ENCODE measurements around the gene C3orf49. TPM values are rescaled to one million over a fixed set of nuclear protein-coding genes. Genes with fewer than 3 reads are reported as not detected.

The C3orf49 gene
- total and polyA plus RNA-seq, 2 of the 13 experiments (the other 11 are each of a cell fraction or from before 2014, with no cell fraction given), result not detected

DNA sequence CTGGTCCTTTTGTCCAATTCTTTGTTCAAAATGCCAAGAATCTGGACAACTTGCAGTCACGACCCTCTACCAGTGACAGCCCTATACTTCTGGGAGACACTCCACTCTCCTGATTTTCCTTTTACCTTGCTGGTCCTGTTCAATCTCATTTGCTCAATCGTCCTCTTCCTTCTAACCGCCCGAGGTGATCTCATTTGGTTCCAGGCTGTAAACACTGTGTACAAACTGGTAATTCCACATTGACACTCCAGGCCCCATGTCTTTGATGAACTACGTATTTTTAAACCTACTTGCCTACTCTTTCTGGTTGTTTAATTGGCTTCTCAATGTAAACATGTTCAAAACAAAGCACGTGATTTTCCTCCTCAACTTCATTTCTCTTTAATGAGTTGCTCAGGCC lies 23.7 kb upstream of the C3orf49 start:
- Histone ChIP-seq H3K4me3 (replicated peaks in 1 of 3; ENCODE audit: insufficient read depth in 1 of 3, low read depth in 2 of 3, low read length in 3 of 3) (no peak overlapping the region), H3K27me3 (ENCODE audit: control insufficient read depth in 1 of 2, insufficient read depth in 2 of 2, low read length in 2 of 2) (no peaks in the 10 kb centered on the region; a peak in 1 of 5 replicates), H4K20me1 (ENCODE audit: insufficient read depth, low read length) (no peaks in the 10 kb centered on the region), H3K9ac (ENCODE audit: insufficient read depth, low read depth, low read length) (no peak overlapping the region), H3K4me2 (ENCODE audit: low read depth, low read length) (0 out of 2 replicates have a peak overlapping the region, but pooled peaks have one; percentile 11), H2AFZ (ENCODE audit: low read length) (no peak overlapping the region), H3K9me3 (ENCODE audit: low read length) (no peaks in the 10 kb centered on the region), H3K27ac (ENCODE audit: extremely low read length, insufficient read depth, low read length) (no peak overlapping the region), H3K79me2 (ENCODE audit: insufficient read depth, low read length) (no peaks in the 10 kb centered on the region), H3K36me3 (replicated peaks in 1 of 2; ENCODE audit: control insufficient read depth in 1 of 2, insufficient read depth in 2 of 2, low read length in 2 of 2) (no peaks in the 10 kb centered on the region), H3K4me1 (ENCODE audit: insufficient read depth, low read length) (0 out of 2 replicates have a peak, but pooled peaks cover 7% of the 10 kb centered on the region)
- TF ChIP-seq MNT (IDR thresholded peaks at IDR 0.05) (0 out of 2 replicates have a peak, but pooled peaks have one; percentile 29), MTF2 (CRISPR knock-in tag; IDR thresholded peaks at IDR 0.05; ENCODE audit: borderline replicate concordance) (no peak)
- DNase-seq (ENCODE audit: low spot score) (no peak), ATAC-seq (no peak), FAIRE-seq (no peak)
- BruUV-seq (replicated peaks), result no TSS peak
- 36% methylated on average over 6 of the region's 6 CpGs for WGBS (ENCODE audit: low lambda C conversion rate)
- in situ Hi-C loops (cut with HindIII; ENCODE audit: extremely low pct_ligation_motif_present, low pct_unique_long_range_greater_than_20kb) (no loop called here), intact Hi-C loops (cut with micrococcal nuclease; ENCODE audit: unreplicated experiment) (no loop called here)
- CTCF ChIA-PET (ENCODE audit: low intra/inter-chr PET ratio, low total read pairs), result no interaction called here
- POLR2A ChIA-PET, result no interaction called here

- TF ChIP-seq BORCS8-MEF2B (CRISPR knock-in tag; IDR thresholded peaks at IDR 0.05), result no peak
- no peak for TF ChIP-seq DMTF1 (CRISPR knock-in tag; IDR thresholded peaks at IDR 0.05)
- TF ChIP-seq TAF15 (IDR thresholded peaks at IDR 0.05; ENCODE audit: low read depth, low read length, poor library complexity, severe bottlenecking), result no peak
- no peak for TF ChIP-seq ESRRA (CRISPR knock-in tag; IDR thresholded peaks at IDR 0.05; ENCODE audit: low read depth)
- FAIRE-seq, result no peak
- Histone ChIP-seq H3K4me2 (ENCODE audit: low read depth, low read length) (no peak overlapping the region), H3K9ac (ENCODE audit: insufficient read depth, low read depth, low read length) (no peak overlapping the region), H2AFZ (ENCODE audit: low read length) (no peak overlapping the region), H3K27me3 (ENCODE audit: control insufficient read depth in 1 of 2, insufficient read depth in 2 of 2, low read length in 2 of 2) (no peaks in the 10 kb centered on the region), H3K36me3 (replicated peaks in 1 of 2; ENCODE audit: control insufficient read depth in 1 of 2, insufficient read depth in 2 of 2, low read length in 2 of 2) (no peaks in the 10 kb centered on the region), H3K27ac (ENCODE audit: extremely low read length, insufficient read depth, low read length) (no peak overlapping the region), H3K4me1 (ENCODE audit: insufficient read depth, low read length) (0 out of 2 replicates have a peak, but pooled peaks cover 7% of the 10 kb centered on the region), H3K4me3 (replicated peaks in 1 of 3; ENCODE audit: insufficient read depth in 1 of 3, low read depth in 2 of 3, low read length in 3 of 3) (no peak overlapping the region), H3K79me2 (ENCODE audit: insufficient read depth, low read length) (no peaks in the 10 kb centered on the region), H3K9me3 (ENCODE audit: low read length) (no peaks in the 10 kb centered on the region), H4K20me1 (ENCODE audit: insufficient read depth, low read length) (no peaks in the 10 kb centered on the region)
- no peak for ATAC-seq
- in situ Hi-C loops (cut with HindIII; ENCODE audit: extremely low pct_ligation_motif_present, low pct_unique_long_range_greater_than_20kb) (no loop called here), intact Hi-C loops (cut with micrococcal nuclease; ENCODE audit: unreplicated experiment) (no loop called here)
- ChIA-PET POLR2A (no interaction called here), CTCF (ENCODE audit: low intra/inter-chr PET ratio, low total read pairs) (no interaction called here)
- 0% methylated on average over 2 of the region's 2 CpGs for WGBS (ENCODE audit: low lambda C conversion rate)
- no TSS peak for BruUV-seq (replicated peaks)
- DNase-seq (ENCODE audit: low spot score), result no peak
Observed at GRCh38 chr3:63798544-63798943, 20.6 kb upstream of the C3orf49 start.

Data from HepG2 (cell line).